Spleen (tissue), 7 donors: ENCODE data around the gene AGPS.

ENCODE experiments used
- POLR2A ChIP-seq, 3 donors: fragments of 450-650 bp; IDR thresholded peaks; one replicate each; pipeline ENCODE4 v1.5.1; 2017; ENCODE audit warnings: antibody characterized with exemption in 3 of 3, mild to moderate bottlenecking in 1 of 3
- POLR2AphosphoS5 ChIP-seq, 3 donors: sonication (generic); formaldehyde crosslinking; IDR thresholded peaks; one replicate each; pipeline ENCODE4 v1.5.1; 2017; ENCODE audit warnings: antibody characterized with exemption in 3 of 3
- TF ChIP-seq, protein P1 (sequence below), 11 experiments: fragments of 200-600 bp in 7 of 11; fragments of 450-650 bp in 4 of 11; sonication (generic) in 4 of 11; IDR thresholded peaks in 8 of 11; conservative IDR thresholded peaks in 3 of 11; 1 replicate in 7 of 11; 2 replicates in 4 of 11; pipeline versions ENCODE4 v1.4.0 to v1.8.0; 2016 to 2021; ENCODE audit warnings: antibody characterized with exemption in 11 of 11, inconsistent platforms in 4 of 11, mild to moderate bottlenecking in 1 of 11
- donor health status: DM: no; HTN: no; CAD: no; lungs with moderate emphysema.
- donor health status: DM: no; HTN: no; CAD: no.
- donor health status: DM: no; HTN: no; CAD: no.

- TF ChIP-seq, protein P1, sequence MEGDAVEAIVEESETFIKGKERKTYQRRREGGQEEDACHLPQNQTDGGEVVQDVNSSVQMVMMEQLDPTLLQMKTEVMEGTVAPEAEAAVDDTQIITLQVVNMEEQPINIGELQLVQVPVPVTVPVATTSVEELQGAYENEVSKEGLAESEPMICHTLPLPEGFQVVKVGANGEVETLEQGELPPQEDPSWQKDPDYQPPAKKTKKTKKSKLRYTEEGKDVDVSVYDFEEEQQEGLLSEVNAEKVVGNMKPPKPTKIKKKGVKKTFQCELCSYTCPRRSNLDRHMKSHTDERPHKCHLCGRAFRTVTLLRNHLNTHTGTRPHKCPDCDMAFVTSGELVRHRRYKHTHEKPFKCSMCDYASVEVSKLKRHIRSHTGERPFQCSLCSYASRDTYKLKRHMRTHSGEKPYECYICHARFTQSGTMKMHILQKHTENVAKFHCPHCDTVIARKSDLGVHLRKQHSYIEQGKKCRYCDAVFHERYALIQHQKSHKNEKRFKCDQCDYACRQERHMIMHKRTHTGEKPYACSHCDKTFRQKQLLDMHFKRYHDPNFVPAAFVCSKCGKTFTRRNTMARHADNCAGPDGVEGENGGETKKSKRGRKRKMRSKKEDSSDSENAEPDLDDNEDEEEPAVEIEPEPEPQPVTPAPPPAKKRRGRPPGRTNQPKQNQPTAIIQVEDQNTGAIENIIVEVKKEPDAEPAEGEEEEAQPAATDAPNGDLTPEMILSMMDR (IDR thresholded peaks at IDR 0.05 in 8 of 11, conservative IDR thresholded peaks at IDR 0.05 in 3 of 11) = no peak
- no peak for TF ChIP-seq POLR2A (IDR thresholded peaks at IDR 0.05)
- TF ChIP-seq POLR2AphosphoS5 (IDR thresholded peaks at IDR 0.05) = no peak
Observed at GRCh38 chr2:177391822-177392372, 676 bp upstream of the AGPS start.
